ENCODE results near the gene FBH1. TPM values are rescaled to one million over a fixed set of nuclear protein-coding genes. Genes with fewer than 3 reads are reported as not detected.
"Not testable (repeated sequence)": the region's sequence is repeated elsewhere in the genome, so short reads cannot be mapped to it uniquely, and the experiment has no call there.

Gene FBH1
- total RNA-seq, 1 donor from 2014 or later: 54.5 TPM

DNA sequence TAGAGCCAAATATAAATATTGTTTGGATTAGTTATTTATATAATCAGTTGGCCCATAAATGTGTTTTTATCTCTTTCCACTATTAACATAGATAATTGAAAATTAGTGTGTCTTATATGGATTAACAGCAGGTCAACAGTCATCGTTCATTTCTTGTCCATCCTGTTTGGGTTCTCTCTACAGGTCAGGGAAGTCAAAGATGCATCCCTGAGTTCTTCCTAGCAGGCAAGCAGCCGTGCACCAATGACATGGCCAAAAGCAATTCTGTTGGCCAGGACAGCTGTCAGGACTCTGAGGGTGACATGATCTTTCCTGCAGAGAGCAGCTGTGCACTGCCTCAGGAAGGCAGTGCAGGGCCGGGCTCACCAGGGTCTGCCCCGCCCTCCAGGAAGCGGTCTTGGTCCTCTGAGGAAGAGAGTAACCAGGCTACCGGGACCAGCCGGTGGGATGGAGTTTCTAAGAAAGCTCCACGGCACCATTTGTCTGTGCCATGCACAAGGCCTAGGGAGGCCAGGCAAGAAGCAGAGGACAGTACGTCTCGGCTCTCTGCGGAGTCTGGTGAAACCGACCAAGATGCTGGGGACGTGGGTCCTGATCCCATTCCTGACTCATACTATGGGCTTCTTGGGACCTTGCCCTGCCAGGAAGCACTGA is 15.9 kb downstream of the FBH1 start:
- TF ChIP-seq, protein P1, sequence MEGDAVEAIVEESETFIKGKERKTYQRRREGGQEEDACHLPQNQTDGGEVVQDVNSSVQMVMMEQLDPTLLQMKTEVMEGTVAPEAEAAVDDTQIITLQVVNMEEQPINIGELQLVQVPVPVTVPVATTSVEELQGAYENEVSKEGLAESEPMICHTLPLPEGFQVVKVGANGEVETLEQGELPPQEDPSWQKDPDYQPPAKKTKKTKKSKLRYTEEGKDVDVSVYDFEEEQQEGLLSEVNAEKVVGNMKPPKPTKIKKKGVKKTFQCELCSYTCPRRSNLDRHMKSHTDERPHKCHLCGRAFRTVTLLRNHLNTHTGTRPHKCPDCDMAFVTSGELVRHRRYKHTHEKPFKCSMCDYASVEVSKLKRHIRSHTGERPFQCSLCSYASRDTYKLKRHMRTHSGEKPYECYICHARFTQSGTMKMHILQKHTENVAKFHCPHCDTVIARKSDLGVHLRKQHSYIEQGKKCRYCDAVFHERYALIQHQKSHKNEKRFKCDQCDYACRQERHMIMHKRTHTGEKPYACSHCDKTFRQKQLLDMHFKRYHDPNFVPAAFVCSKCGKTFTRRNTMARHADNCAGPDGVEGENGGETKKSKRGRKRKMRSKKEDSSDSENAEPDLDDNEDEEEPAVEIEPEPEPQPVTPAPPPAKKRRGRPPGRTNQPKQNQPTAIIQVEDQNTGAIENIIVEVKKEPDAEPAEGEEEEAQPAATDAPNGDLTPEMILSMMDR (IDR thresholded peaks at IDR 0.05; ENCODE audit: insufficient read depth, low read length, severe bottlenecking): no peak
- Histone ChIP-seq H3K4me3 (ENCODE audit: low read depth, low read length) (no peak overlapping the region), H3K36me3 (ENCODE audit: control insufficient read depth, insufficient read depth, low read length) (peaks cover 17% of the 10 kb centered on the region), H3K27me3 (ENCODE audit: control insufficient read depth, insufficient read depth, low read length) (no peaks in the 10 kb centered on the region)
- FAIRE-seq (no peak), DNase-seq (ENCODE audit: low read depth) (no peak)

DNA sequence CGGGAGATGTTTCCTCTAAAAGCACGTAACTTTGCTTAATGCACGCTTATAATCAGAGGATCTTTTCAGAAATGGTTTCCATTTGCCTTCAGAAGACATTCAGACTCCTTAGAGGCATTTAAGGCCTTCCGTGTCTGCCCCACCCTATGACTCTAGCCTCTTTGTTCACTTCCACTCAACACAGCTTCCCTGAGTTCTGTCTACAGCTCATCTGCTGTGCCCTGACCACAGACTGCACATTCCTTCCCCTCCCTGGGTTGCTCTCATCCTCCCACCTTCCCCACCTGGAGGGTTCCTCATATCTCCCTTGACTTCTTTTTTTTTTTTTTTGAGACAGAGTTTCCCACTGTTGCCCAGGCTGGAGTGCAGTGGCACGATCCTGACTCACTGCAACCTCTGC is 16.6 kb downstream of the FBH1 start:
- Histone ChIP-seq H3K27me3 (ENCODE audit: control insufficient read depth, insufficient read depth, low read length) (no peaks in the 10 kb centered on the region), H3K36me3 (ENCODE audit: control insufficient read depth, insufficient read depth, low read length) (peaks cover 20% of the 10 kb centered on the region), H3K4me3 (ENCODE audit: low read depth, low read length) (no peak overlapping the region)
- TF ChIP-seq, protein P1 (IDR thresholded peaks at IDR 0.05; ENCODE audit: insufficient read depth, low read length, severe bottlenecking): no peak
- DNase-seq (ENCODE audit: low read depth): peak; percentile 20
- FAIRE-seq: peak; percentile 85

DNA sequence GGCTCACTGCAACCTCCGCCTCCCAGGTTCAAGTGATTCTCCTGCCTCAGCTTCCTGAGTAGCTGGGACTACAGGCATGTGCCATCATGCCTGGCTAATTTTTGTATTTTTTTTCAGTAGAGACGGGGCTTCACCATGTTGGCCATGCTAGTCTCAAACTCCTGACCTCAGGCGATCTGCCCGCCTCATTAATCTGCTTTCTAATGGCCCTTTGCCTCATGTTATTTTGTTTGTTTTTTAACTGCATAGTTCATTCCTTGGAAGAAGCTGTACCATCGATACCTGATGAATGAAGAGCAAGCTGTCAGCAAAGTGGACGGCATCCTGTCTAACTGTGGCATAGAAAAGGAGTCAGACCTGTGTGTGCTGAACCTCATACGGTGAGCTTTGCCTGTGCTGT is 18.6 kb downstream of the FBH1 start:
- peaks cover 21% of the 10 kb centered on the region for H3K36me3 ChIP-seq (ENCODE audit: control insufficient read depth, insufficient read depth, low read length)
- H3K27me3 ChIP-seq (ENCODE audit: control insufficient read depth, insufficient read depth, low read length); DNase-seq (ENCODE audit: low read depth); H3K4me3 ChIP-seq (ENCODE audit: low read depth, low read length): not testable (repeated sequence)
- FAIRE-seq: peak; percentile 13

GRCh38 chr10:5910323-5911100 is 20.5 kb downstream of the FBH1 start:
- H3K27me3 ChIP-seq (ENCODE audit: control insufficient read depth, insufficient read depth, low read length): no peaks in the 10 kb centered on the region
- H3K36me3 ChIP-seq (ENCODE audit: control insufficient read depth, insufficient read depth, low read length): peaks cover 31% of the 10 kb centered on the region
- FAIRE-seq: no peak
- no peak overlapping the region for H3K4me3 ChIP-seq (ENCODE audit: low read depth, low read length)
- TF ChIP-seq, protein P1 (IDR thresholded peaks at IDR 0.05; ENCODE audit: insufficient read depth, low read length, severe bottlenecking): no peak
- DNase-seq (ENCODE audit: low read depth): no peak

DNA sequence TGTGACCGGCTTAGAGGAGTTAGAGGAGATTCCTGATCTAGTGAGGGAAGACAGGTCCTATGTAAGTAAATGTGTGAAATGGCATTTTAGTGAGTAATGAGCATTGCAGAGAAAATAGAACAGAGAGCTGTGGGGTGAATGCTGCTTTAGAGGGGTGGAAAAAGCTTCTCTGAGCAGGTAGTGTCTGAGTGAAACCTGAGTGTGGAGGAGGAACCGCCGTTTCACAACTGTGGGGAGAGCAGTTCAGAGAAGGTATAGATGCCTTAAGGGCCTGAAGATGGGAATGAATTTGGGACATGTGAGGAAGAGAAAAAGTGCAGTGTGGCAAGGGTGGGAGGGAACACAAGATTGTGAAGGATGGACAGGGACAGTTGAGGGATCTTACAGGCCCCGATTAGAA is 21.6 kb downstream of the FBH1 start:
- Histone ChIP-seq H3K27me3 (ENCODE audit: control insufficient read depth, insufficient read depth, low read length) (no peaks in the 10 kb centered on the region), H3K4me3 (ENCODE audit: low read depth, low read length) (no peak overlapping the region), H3K36me3 (ENCODE audit: control insufficient read depth, insufficient read depth, low read length) (peaks cover 33% of the 10 kb centered on the region)
- TF ChIP-seq, protein P1 (IDR thresholded peaks at IDR 0.05; ENCODE audit: insufficient read depth, low read length, severe bottlenecking): no peak
- DNase-seq (ENCODE audit: low read depth): no peak
- no peak for FAIRE-seq

DNA sequence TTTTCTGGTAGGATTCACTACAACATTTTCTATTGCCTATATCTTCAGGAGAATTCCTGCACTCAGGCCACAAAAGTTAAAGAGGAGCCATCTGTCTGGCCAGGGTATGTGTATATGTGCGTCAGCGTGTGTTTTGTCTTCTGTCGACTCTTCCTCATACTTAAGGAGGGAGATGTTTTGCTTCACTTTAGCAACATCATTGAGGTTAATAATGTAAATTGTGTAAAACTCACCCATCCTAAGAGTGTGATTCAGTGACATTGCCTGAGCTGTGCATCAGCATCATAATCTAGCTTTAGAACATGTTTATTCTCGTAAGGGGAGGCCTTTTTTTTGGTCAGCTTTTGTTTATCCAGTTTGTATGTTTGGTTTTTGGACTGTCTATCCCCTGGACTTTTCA is 23.7 kb downstream of the FBH1 start:
- no peak for FAIRE-seq
- H3K36me3 ChIP-seq (ENCODE audit: control insufficient read depth, insufficient read depth, low read length): peaks cover 48% of the 10 kb centered on the region
- DNase-seq (ENCODE audit: low read depth): no peak

More for the DNA sequence above, 23.7 kb downstream of the FBH1 start:
- Histone ChIP-seq H3K27me3 (ENCODE audit: control insufficient read depth, insufficient read depth, low read length) (no peaks in the 10 kb centered on the region), H3K4me3 (ENCODE audit: low read depth, low read length) (no peak overlapping the region)
- TF ChIP-seq, protein P1 (IDR thresholded peaks at IDR 0.05; ENCODE audit: insufficient read depth, low read length, severe bottlenecking): no peak
